Trophoblast cell (in vitro differentiated cells and primary cell): ENCODE measurements around the gene ANAPC10.

Experiments
- DNase-seq, 2 donors: peaks; one replicate each; pipeline ENCODE4 v3.0.0-alpha.2; 2016
- H2AFZ ChIP-seq: 2 replicates; pipeline ENCODE4 v1.6.1; 2013; ENCODE audit warnings: low read length, moderate library complexity, mild to moderate bottlenecking; ENCODE audit not compliant: insufficient read depth, poor library complexity
- H2AK5ac ChIP-seq: 2 replicates; pipeline ENCODE4 v1.6.1; 2013; ENCODE audit warnings: mild to moderate bottlenecking, low read length
- H2BK120ac ChIP-seq: 2 replicates; pipeline ENCODE4 v1.6.1; 2013; ENCODE audit warnings: low read length, mild to moderate bottlenecking, moderate library complexity; ENCODE audit not compliant: insufficient read depth, poor library complexity
- H2BK12ac ChIP-seq: 2 replicates; pipeline ENCODE4 v1.6.1; 2013; ENCODE audit warnings: mild to moderate bottlenecking, low read length, moderate library complexity
- H2BK5ac ChIP-seq: 2 replicates; pipeline ENCODE4 v1.6.1; 2013; ENCODE audit warnings: low read length, low read depth, moderate library complexity, mild to moderate bottlenecking; ENCODE audit not compliant: poor library complexity
- H3K14ac ChIP-seq: 2 replicates; pipeline ENCODE4 v1.6.1; 2013; ENCODE audit warnings: mild to moderate bottlenecking, low read length
- H3K18ac ChIP-seq: 2 replicates; pipeline ENCODE4 v1.6.1; 2013; ENCODE audit warnings: mild to moderate bottlenecking, low read length
- H3K23ac ChIP-seq: 2 replicates; pipeline ENCODE4 v1.6.1; 2013; ENCODE audit warnings: low read length
- H3K27ac ChIP-seq: 2 replicates; pipeline ENCODE4 v1.5.1; 2013; ENCODE audit warnings: low read depth, mild to moderate bottlenecking, inconsistent platforms, low read length, moderate library complexity
- H3K27me3 ChIP-seq: 2 replicates; pipeline ENCODE4 v1.6.1; 2013; ENCODE audit warnings: inconsistent platforms, mild to moderate bottlenecking, low read length, moderate library complexity; ENCODE audit not compliant: insufficient read depth
- H3K36me3 ChIP-seq, 2 experiments: 1 replicate in 1 of 2; 2 replicates in 1 of 2; pipeline ENCODE4 v1.6.1; 2013; ENCODE audit warnings: low read length in 2 of 2, mild to moderate bottlenecking in 2 of 2, moderate library complexity in 1 of 2; ENCODE audit not compliant: insufficient read depth in 2 of 2, control insufficient read depth in 1 of 2
- H3K4ac ChIP-seq: 2 replicates; pipeline ENCODE4 v1.6.1; 2013; ENCODE audit warnings: low read depth, mild to moderate bottlenecking, low read length, moderate library complexity
- H3K4me1 ChIP-seq, 2 experiments: 1 replicate in 1 of 2; 2 replicates in 1 of 2; pipeline ENCODE4 v1.6.1; 2013; ENCODE audit warnings: low read length in 2 of 2, mild to moderate bottlenecking in 2 of 2, moderate library complexity in 1 of 2; ENCODE audit not compliant: insufficient read depth in 2 of 2, control insufficient read depth in 1 of 2
- H3K4me2 ChIP-seq: 2 replicates; pipeline ENCODE4 v1.6.1; 2013; ENCODE audit warnings: inconsistent platforms, mild to moderate bottlenecking, low read length, moderate library complexity
- H3K4me3 ChIP-seq: 2 replicates; pipeline ENCODE4 v1.5.1; 2013; ENCODE audit warnings: mild to moderate bottlenecking, low read depth, low read length, inconsistent platforms
- H3K79me1 ChIP-seq: one replicate; pipeline ENCODE4 v1.6.1; 2013; ENCODE audit warnings: low read length
- H3K79me2 ChIP-seq: 2 replicates; pipeline ENCODE4 v1.6.1; 2013; ENCODE audit warnings: low read length, mild to moderate bottlenecking; ENCODE audit not compliant: control insufficient read depth, insufficient read depth, poor library complexity
- H3K9ac ChIP-seq: 2 replicates; pipeline ENCODE4 v1.6.1; 2013; ENCODE audit warnings: mild to moderate bottlenecking, low read length
- H3K9me3 ChIP-seq: 2 replicates; pipeline ENCODE4 v1.6.1; 2013; ENCODE audit warnings: low read depth, mild to moderate bottlenecking, control low read depth, inconsistent platforms, low read length; ENCODE audit not compliant: insufficient read depth
- H4K12ac ChIP-seq: 2 replicates; pipeline ENCODE4 v1.6.1; 2013; ENCODE audit warnings: low read depth, mild to moderate bottlenecking, low read length, moderate library complexity
- H4K8ac ChIP-seq: 2 replicates; pipeline ENCODE4 v1.6.1; 2013; ENCODE audit warnings: low read depth, mild to moderate bottlenecking, low read length, moderate library complexity
- H4K91ac ChIP-seq: one replicate; pipeline ENCODE4 v1.6.1; 2013; ENCODE audit warnings: low read depth, mild to moderate bottlenecking, low read length, moderate library complexity
- WGBS: extraction: QIAGEN DNeasy Blood & Tissue Kit; methylation state at CpG from one replicate; pipeline ENCODE4 v1.1.7; 2013; ENCODE audit warnings: missing lambda C conversion rate; ENCODE audit not compliant: insufficient read length, insufficient coverage; ENCODE audit errors: extremely low coverage; 5-methylcytosine and 5-hydroxymethylcytosine counted together

ANAPC10 gene

DNA sequence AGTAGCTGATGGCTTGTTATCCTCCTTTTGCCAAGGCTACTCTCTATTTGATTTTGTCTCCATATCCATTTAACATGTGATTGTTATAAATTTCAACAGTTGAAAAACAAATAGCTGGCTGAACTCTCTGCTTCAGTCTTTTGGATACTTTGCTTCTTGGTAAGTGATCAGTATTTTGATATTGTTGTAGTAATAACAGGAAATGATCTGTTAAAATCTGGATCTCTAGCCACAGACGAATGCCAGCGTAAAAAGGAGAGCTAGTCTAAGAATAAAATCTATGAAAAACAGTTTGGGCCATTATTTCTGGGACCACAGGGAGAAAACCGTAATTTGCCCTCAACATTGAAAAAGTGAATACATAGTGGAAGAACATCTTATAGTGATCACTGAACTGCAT is 113.8 kb downstream of the ANAPC10 start:
- Histone ChIP-seq H4K12ac (no peak overlapping the region), H4K8ac (no peak overlapping the region), H3K4ac (no peak overlapping the region), H2BK12ac (no peak overlapping the region), H3K4me2 (no peak overlapping the region), H3K4me3 (no peak overlapping the region), H3K18ac (no peak overlapping the region), H2AK5ac (no peak overlapping the region), H3K79me2 (no peaks in the 10 kb centered on the region), H3K36me3 (peaks cover 0 to 2% of the 10 kb centered on the region in 2 experiments), H3K9me3 (no peaks in the 10 kb centered on the region), H2BK120ac (no peak overlapping the region), H3K27me3 (no peaks in the 10 kb centered on the region), H2AFZ (no peak overlapping the region), H3K27ac (no peak overlapping the region), H2BK5ac (no peak overlapping the region), H3K14ac (no peak overlapping the region), H3K23ac (no peak overlapping the region), H3K4me1 (no peaks in the 10 kb centered on the region), H3K9ac (no peak overlapping the region), H4K91ac (no peak overlapping the region), H3K79me1 (no peaks in the 10 kb centered on the region)
- no CpG with 5 or more reads among the region's 3 CpGs for WGBS
- DNase-seq: no peak

DNA sequence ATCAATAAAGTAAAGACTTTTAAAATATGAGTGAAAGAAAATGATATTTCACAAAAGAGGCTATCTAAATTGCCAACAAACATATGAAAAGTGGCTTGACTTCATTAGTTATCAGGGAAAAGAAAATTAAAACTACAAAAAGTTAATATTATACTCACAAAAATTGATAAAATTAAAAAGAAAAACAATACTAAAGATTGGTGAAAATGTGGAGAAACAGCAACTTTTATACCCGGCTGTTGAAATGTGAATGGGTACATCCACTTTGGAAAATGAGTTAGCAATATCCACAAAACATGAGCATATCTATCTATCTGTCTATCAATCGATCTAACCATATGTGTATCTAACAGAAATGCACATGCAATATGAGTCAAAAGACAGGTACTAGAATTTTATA is 122.3 kb downstream of the ANAPC10 start:
- H3K9me3 ChIP-seq: no peaks in the 10 kb centered on the region
- H3K79me1 ChIP-seq: no peaks in the 10 kb centered on the region
- no peak overlapping the region for H3K18ac ChIP-seq
- H3K36me3 ChIP-seq: no peaks in the 10 kb centered on the region
- H2BK12ac ChIP-seq: no peak overlapping the region
- no peak overlapping the region for H3K14ac ChIP-seq
- H3K4me2 ChIP-seq: no peak overlapping the region
- no peak overlapping the region for H3K23ac ChIP-seq
- no peak overlapping the region for H3K27ac ChIP-seq
- H2BK5ac ChIP-seq: no peak overlapping the region
- H3K9ac ChIP-seq: no peak overlapping the region
- no peak for DNase-seq
- H3K4me1 ChIP-seq: no peaks in the 10 kb centered on the region
- H2AK5ac ChIP-seq: no peak overlapping the region
- H2BK120ac ChIP-seq: no peak overlapping the region
- no peak overlapping the region for H4K12ac ChIP-seq
- no peak overlapping the region for H2AFZ ChIP-seq
- no peak overlapping the region for H3K4me3 ChIP-seq
- no peaks in the 10 kb centered on the region for H3K27me3 ChIP-seq
- no CpG with 5 or more reads among the region's 2 CpGs for WGBS
- H4K91ac ChIP-seq: no peak overlapping the region
- no peak overlapping the region for H3K4ac ChIP-seq
- no peak overlapping the region for H4K8ac ChIP-seq
- H3K79me2 ChIP-seq: no peaks in the 10 kb centered on the region

DNA sequence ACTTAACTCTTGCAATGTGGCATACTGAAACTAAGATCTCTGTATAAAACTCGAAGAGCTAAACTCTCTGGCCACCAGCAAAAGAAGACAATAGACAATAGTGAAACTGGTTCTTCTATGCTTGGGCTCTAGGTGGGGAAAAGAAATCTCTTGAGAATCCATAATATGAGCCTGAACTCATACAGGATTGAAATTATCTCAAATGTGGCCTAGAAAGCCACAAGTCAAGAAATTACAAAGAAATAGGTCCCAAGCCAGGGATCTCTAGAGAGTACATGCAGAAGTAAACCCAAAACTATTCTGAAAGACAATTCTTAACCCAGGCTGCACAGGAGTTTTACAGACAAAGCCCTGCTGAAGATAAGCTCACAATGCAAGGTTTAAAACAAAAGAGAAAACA is 127.4 kb downstream of the ANAPC10 start:
- H3K23ac ChIP-seq: no peak overlapping the region
- H2AK5ac ChIP-seq: no peak overlapping the region
- H2BK12ac ChIP-seq: no peak overlapping the region
- no peak overlapping the region for H3K27ac ChIP-seq
- no peak overlapping the region for H4K8ac ChIP-seq
- no peak overlapping the region for H2BK5ac ChIP-seq
- no peaks in the 10 kb centered on the region for H3K79me2 ChIP-seq
- H3K18ac ChIP-seq: no peak overlapping the region
- H2AFZ ChIP-seq: no peak overlapping the region
- no peaks in the 10 kb centered on the region for H3K9me3 ChIP-seq
- H3K79me1 ChIP-seq: no peaks in the 10 kb centered on the region
- H3K9ac ChIP-seq: no peak overlapping the region
- H3K27me3 ChIP-seq: no peaks in the 10 kb centered on the region
- H3K4me2 ChIP-seq: no peak overlapping the region
- no CpG with 5 or more reads among the region's 1 CpG for WGBS
- H4K91ac ChIP-seq: no peak overlapping the region
- no peak overlapping the region for H3K4ac ChIP-seq
- H3K14ac ChIP-seq: no peak overlapping the region
- H2BK120ac ChIP-seq: no peak overlapping the region
- H3K4me1 ChIP-seq: no peaks in the 10 kb centered on the region
- H4K12ac ChIP-seq: no peak overlapping the region
- no peak overlapping the region for H3K4me3 ChIP-seq
- no peak for DNase-seq
- H3K36me3 ChIP-seq: no peaks in the 10 kb centered on the region

- Histone ChIP-seq H3K36me3 (no peaks in the 10 kb centered on the region), H3K4me2 (no peak overlapping the region), H2BK120ac (no peak overlapping the region), H4K12ac (no peak overlapping the region), H2BK5ac (no peak overlapping the region), H2AFZ (no peak overlapping the region), H3K9me3 (no peaks in the 10 kb centered on the region), H3K27me3 (no peaks in the 10 kb centered on the region), H3K79me2 (no peaks in the 10 kb centered on the region), H3K14ac (no peak overlapping the region), H4K8ac (no peak overlapping the region), H3K18ac (no peak overlapping the region), H3K27ac (no peak overlapping the region), H3K9ac (no peak overlapping the region), H4K91ac (no peak overlapping the region), H3K4ac (no peak overlapping the region), H3K79me1 (no peaks in the 10 kb centered on the region), H2AK5ac (no peak overlapping the region), H3K23ac (no peak overlapping the region), H3K4me3 (no peak overlapping the region), H3K4me1 (no peaks in the 10 kb centered on the region), H2BK12ac (no peak overlapping the region)
- no peak for DNase-seq
- no CpG with 5 or more reads among the region's 2 CpGs for WGBS
Observed at GRCh38 chr4:144969821-144970220, 128.2 kb downstream of the ANAPC10 start.
